NOMO-1 treated with DMSO at 0.1 percent for 48 hours (cell line): ENCODE results near the gene CASD1.
A peak's percentile ranks its signal among the peaks of the same experiment; 100 is the strongest.

ENCODE experiments used
- DNase-seq: peaks from one replicate; lab custom pipeline; 2025; ENCODE audit not compliant: unreplicated experiment; lab: John Stamatoyannopoulos, UW

Gene CASD1

GRCh38 chr7:94579470-94579869 is 69.9 kb downstream of the CASD1 start:
- DNase-seq = no peak

GRCh38 chr7:94580601-94581000 is 71.0 kb downstream of the CASD1 start:
- DNase-seq = no peak

GRCh38 chr7:94584113-94584512 is 74.5 kb downstream of the CASD1 start:
- no peak for DNase-seq

GRCh38 chr7:94588075-94588474 is 78.5 kb downstream of the CASD1 start:
- DNase-seq = no peak

- DNase-seq = peak; percentile 76
Measured at GRCh38 chr7:94590526-94591162, 81.0 kb downstream of the CASD1 start.

GRCh38 chr7:94591176-94591575 is 81.6 kb downstream of the CASD1 start:
- DNase-seq = peak; percentile 29

DNA sequence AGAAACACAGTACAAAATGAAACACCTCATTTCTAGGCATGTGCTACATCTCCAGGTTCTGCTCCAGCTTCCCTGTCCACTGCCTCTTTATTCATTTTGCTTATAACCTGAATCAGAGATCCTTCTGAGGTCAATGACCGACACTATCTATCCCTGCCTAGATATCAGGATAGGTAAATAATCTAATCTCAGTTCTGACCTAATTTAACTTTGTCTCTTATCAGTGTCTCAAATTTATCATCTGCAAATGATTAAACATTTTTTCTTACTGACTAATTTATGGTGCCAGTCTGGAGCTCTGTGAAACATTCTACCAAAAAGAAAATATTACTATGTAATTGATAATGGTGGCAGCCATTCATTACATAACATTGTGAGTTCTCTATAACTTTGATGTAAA is 85.3 kb downstream of the CASD1 start:
- DNase-seq = no peak

DNA sequence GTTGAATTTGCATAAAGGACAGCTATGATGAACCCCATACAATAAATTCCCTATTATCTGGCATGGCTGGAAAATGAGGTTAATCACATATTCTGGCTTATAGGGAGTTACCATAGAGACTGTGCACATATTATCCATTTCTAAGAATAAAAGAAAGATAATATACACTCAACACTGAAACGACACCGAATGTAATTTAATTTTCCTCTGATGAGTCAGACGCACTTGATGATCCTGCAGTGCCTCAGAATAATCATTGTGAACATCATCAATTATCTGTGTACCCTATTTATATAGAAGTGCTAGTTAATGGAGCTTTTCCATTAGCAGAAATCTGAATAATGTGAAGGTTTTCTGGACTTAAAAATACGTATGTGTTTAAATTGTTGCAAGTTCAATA is 86.1 kb downstream of the CASD1 start:
- DNase-seq = no peak

DNA sequence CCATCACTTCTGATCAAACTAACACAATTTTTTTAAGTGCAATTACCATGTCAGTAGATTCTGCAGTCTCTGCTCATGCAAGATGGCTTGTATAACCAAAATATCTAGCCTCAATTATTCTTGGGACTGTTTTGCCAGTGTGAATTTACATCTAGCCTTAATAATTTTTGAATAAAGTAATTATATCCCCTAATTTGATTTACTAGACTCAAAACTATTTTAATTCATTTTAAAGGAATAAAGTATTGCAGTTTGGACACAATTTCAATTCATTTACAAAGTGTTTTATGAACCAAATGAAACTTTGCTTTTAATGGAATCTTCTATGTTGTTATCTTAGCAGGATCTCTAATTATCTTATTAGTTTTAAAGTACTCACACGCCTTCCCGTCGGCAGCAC is 90.7 kb downstream of the CASD1 start:
- DNase-seq = no peak

DNA sequence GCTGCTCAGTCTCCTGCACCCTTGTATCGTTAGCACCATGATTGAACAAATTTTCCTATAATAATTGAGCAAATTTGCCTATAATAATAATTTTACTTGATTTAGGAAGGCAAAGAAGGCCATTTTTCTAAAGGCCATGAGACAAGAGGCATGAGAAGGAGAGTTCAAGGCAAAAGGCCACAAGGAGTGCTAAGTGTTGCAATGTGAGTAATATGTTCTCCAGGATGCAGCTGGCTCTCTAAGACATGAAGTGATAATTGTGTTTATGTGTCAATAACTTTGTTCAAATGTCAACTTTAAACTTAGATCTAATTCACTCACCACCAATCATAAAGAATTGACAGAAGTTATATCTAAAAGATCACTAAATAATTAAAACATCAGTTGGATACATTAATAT is 92.6 kb downstream of the CASD1 start:
- no peak for DNase-seq

DNA sequence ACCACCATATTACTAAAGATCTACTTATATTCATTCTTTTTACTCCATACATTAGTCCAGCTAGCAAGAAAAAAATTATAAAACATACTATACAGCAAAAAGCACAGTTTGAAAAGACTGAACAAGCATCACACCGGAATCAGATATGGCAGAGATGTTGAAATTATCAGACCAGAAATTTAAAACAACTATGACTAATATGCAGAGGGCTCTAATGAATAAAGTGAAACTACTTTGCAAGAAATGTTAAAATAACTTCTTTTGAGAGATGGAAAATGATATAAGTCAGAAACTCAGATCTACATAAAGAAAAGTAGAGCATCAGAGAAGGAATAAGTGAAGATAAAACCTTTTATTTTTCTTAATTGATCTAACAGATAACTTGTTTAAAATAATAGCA is 95.4 kb downstream of the CASD1 start:
- DNase-seq = no peak
